Astrocyte of the cerebellum (primary cell): ENCODE measurements around the gene RBM17.
"Not testable (repeated sequence)": the region's sequence is repeated elsewhere in the genome, so short reads cannot be mapped to it uniquely, and the experiment has no call there.

Experiments used
- DNase-seq: peaks from one replicate; pipeline ENCODE4 v3.0.0-alpha.2; 2011; ENCODE audit warnings: low read depth
- H3K4me3 ChIP-seq: 2 replicates; pipeline ENCODE4 v1.5.1; 2011; ENCODE audit warnings: mild to moderate bottlenecking, low read depth, low read length, moderate library complexity
- CTCF ChIP-seq: IDR thresholded peaks from 2 replicates; pipeline ENCODE4 v1.5.1; 2012; ENCODE audit warnings: low read length, low read depth, moderate library complexity, mild to moderate bottlenecking; ENCODE audit errors: missing control alignments
- in situ Hi-C: cut with HindIII; loops from 2 replicates; pipeline ENCODE4 v1.10.0; 2017; ENCODE audit warnings: low sequenced_read_pairs

The RBM17 gene

GRCh38 chr10:6101181-6101580 is 12.3 kb downstream of the RBM17 start:
- no peak for DNase-seq
- no peak overlapping the region for H3K4me3 ChIP-seq
- in situ Hi-C loops = no loop called here
- TF ChIP-seq CTCF = no peak

GRCh38 chr10:6102128-6102527 is 13.3 kb downstream of the RBM17 start:
- no peak overlapping the region for H3K4me3 ChIP-seq
- no peak for TF ChIP-seq CTCF
- no peak for DNase-seq
- in situ Hi-C loops = no loop called here

- in situ Hi-C loops = no loop called here
- no peak for DNase-seq
- H3K4me3 ChIP-seq = no peak overlapping the region
- TF ChIP-seq CTCF = no peak
Measured at GRCh38 chr10:6103591-6103990, 14.8 kb downstream of the RBM17 start.

- H3K4me3 ChIP-seq, in situ Hi-C loops, DNase-seq: not testable (repeated sequence)
Measured at GRCh38 chr10:6107616-6108015, 18.8 kb downstream of the RBM17 start.

GRCh38 chr10:6108072-6108471 is 19.2 kb downstream of the RBM17 start:
- in situ Hi-C loops = no loop called here
- H3K4me3 ChIP-seq = no peak overlapping the region
- no peak for TF ChIP-seq CTCF
- DNase-seq = no peak

GRCh38 chr10:6108631-6109443 is 20.0 kb downstream of the RBM17 start:
- in situ Hi-C loops = no loop called here
- no peak for DNase-seq
- TF ChIP-seq CTCF = peak; percentile 59
- H3K4me3 ChIP-seq = no peak overlapping the region

- DNase-seq = no peak
- no peak overlapping the region for H3K4me3 ChIP-seq
- no peak for TF ChIP-seq CTCF
- in situ Hi-C loops = no loop called here
Measured at GRCh38 chr10:6109444-6109775, 20.6 kb downstream of the RBM17 start.
